HG03060 (cell line): Measurements from ENCODE around the gene GREM2.

ENCODE experiments used
- ATAC-seq: cut with Tn5 transposase; IDR thresholded peaks from one replicate; pipeline ENCODE4 v1.9.1; 2021; ENCODE audit warnings: low read depth, moderate number of reproducible peaks; ENCODE audit not compliant: unreplicated experiment

Gene GREM2

DNA sequence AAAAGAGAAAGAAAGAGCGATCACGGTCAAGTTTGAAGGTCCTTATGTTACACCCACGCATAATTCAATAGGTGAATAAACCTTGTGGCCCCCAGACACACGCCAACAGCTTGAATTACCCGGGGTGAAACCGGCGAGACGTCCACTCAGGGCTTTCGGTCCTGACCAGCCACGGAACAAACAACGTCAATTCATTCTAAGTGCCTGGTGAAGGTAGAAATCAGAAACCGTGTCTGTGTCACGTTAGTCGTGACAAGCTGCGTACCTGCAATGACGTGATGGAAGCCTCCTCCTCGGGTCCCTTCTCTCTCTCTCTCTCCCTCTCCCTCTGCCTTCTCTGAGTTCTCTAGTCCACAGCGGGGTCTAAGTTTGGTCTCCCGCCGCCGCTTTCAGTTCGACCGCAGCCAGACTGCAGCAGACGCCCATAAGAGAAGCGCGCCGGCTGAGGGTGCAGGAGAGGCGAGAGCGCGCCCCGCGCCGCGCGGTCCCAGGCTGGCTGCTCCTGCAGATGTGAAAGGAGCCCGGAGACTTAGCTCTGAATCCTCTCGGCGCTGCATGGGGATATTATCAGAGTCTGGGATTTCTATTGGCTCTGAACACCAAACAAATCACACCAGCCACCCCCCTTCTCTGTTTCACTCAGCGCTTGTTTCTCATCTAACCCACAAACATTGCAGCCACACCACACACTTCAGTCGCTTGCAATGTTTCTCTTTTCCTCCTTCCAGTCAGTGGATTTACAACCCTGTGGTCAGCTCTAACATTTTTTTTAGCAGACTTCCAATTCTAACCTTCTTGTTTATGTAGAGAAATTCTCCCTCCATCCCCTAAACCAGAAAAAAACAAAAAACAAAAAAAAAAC lies at the start of gene GREM2:
TSS of gene GREM2 (minus strand) at position 537 of the 862 bp plus-strand sequence. CDS start 118,680 bp downstream, outside the sequence.
- peak; percentile 51 for ATAC-seq

DNA sequence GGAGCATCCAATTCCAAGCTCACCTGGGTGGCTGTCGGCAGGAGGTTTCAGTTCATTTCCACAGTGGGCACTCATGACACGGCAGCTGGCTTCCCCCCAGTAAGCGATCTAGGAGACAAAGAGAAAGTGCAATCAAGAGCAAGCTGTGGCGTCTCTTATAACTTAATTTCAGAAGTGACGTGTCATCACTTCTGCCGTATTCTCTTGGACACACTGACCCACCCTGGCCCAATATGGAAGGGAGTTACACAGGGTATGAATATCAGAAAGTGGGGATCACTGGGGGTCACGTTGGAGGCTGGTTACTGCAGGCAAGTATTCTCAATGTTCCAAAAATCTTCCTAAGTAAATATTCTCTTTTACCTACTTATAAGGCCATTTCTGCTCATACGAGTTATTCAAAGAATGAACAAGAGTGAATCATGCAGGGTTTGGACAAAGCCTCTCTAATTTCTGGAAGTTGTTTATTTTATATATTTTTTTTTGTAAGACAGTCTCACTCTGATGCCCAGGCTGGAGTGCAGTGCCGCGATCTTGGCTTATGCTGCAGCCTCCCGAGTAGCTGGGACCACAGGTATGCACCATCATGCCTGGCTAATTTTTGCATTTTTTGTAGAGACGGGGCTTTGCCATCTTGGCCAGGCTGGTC lies 46.5 kb upstream of the GREM2 start:
- ATAC-seq = no peak

DNA sequence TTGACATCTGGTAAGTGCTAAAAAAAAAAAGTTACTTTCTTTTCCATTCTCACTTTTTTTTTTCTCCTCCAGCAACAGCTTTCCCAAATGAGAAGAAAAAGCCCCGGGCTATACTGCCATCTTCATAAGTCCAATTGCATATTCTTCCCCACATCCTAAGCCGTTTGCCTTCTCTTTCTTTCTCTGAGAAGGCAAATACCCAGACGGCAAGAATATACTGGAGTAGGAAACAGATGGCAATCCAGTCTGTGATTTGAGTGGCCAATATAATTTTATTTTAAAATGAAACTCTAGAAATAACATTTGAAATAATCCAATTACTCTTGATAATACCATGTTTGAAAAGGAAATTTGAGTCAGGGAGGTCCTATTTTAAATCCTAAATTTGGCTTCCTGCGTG lies 44.6 kb upstream of the GREM2 start:
- no peak for ATAC-seq

GRCh38 chr1:240652961-240653409 lies 41.0 kb upstream of the GREM2 start:
- no peak for ATAC-seq

GRCh38 chr1:240652549-240652948 lies 40.6 kb upstream of the GREM2 start:
- no peak for ATAC-seq

DNA sequence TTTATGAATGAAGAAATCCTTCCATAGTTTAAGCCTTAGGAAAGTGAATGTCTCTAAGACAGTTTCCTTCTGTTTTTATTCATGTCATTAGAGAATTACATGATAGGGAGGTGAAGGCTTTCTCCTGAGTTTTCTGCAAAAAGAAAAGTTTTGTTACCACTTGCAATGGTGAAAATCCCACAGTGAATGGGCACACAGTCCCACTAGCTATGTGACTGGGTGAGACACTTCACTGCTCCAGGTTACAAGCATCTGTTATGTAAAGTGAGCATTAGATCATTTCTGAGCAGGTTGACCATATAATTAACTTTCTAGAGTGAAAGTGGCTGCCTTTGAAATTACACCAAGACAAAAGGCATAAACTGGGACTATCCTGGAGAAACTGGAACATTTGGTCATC lies 38.9 kb upstream of the GREM2 start:
- no peak for ATAC-seq

GRCh38 chr1:240649733-240650721 lies 38.1 kb upstream of the GREM2 start:
- ATAC-seq = no peak

DNA sequence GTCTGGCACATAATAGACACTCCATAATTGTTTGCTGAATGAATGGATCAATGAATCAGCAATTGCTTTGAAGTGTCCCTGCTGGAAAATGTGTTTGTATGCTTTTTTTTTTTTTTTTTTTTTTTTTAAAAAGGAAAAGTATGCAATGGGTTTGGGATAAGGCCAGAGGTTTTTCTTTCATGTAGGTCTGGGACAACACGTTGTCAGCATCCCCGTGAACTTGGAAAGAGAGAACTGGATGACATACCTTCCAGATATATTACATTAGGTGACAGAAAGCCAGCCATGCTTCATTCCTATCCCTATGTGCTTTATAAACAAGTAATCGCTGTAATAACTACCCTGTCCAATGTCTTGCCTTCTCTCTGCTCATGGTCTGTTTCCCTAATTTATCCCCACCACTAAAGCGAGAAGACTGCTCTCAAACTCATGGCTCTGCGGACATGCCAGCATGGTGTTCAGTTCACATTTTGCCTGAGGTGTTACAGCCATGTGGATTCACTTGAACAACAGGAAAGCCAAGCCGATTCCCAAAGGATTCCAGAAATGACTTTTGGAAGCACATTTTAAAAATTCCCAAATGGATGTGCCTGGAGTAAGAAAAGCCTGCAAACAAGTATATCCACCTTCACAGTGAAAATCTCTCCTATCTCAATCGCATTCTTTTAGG lies 34.8 kb upstream of the GREM2 start:
- no peak for ATAC-seq

GRCh38 chr1:240644732-240645131 lies 32.8 kb upstream of the GREM2 start:
- ATAC-seq = no peak

- ATAC-seq = no peak
Measured at GRCh38 chr1:240635466-240636256, 23.7 kb upstream of the GREM2 start.

DNA sequence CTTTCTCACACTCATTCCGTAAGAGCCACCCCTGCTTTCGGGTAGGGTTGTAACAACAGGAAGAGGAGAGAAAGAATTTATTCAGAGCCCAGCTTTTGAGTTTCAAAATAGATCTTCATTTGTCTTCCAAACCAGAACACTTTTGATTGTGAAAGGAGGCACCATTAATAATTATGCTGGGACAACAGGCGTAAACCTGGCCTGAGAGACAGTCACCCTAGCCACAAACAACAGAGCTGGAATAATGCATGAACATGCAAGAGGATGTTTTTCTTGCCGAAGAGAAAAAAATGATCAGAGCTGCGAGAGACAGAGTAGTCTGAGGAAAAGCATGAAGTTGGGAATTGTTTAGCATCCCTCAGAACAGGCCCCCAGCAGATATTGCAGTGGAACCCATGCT lies 18.5 kb upstream of the GREM2 start:
- ATAC-seq = no peak

DNA sequence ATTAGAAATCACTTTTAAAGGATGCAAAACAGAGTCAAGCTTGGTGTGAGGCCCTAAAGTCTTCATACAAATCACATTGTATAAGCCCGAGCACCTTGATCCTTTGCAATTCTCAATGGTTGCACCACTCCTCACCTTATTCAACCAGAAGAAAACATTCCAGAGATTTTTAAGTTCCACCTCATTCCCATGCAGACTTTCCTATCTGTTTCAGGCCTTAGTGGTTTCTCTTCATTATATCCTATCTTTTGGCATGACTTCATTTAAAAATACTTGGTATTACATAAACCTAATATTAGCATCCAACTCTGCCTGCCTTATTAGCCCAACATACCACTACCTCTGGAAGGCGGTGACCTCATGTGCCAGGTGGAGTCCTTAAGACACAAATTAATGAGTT lies 9.3 kb upstream of the GREM2 start:
- ATAC-seq = no peak

DNA sequence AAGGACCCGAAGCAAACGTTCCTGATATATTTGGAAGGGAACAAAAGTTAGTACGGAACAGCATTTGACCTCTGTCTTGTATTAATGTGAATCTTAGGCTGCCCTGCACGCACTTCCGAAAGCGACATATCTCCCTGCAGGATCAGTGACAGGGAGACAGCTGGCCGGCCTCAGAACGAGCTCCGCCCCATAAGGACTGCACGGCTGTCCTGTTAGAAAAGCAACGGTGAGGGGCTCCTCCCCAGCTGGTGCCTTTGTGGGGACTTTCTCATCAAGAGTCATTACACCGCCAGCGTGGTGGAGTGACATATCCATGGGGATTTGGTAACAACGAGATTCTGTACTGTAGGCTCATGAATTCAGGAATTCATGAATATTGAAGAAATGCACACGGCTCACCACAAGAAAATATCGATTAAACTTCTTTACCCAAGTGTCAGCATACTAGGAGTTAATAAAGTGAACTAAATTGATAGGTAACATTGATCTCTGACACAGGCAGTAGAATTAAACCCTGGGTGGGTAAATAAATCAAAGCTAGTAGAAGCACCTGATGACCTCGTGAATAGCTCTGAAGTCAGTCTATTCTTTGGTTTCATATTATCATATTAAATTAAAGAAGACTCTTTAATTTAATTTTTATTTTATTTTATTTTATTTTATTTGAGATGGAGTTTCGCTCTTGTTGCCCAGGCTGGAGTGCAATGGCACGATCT lies 8.1 kb upstream of the GREM2 start:
- no peak for ATAC-seq

DNA sequence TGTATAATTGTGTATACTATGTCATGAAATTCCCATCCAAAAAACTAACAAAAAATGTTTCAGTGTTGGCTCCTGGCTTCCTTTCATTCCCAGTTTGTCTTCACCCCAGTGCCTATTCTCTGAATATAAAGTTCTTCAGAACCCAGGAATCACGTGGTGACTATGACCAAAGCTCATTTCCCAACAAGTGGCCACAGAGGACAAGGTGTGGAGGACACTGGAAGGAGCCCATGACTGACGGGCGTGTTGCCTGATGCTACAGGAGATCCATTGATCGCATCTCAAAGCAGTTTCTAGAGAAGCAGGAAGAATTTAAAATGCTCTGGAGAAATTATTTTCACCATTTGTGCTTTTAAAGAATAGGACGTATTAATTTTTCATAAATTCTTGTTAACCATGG lies 7.4 kb upstream of the GREM2 start:
- ATAC-seq = no peak

DNA sequence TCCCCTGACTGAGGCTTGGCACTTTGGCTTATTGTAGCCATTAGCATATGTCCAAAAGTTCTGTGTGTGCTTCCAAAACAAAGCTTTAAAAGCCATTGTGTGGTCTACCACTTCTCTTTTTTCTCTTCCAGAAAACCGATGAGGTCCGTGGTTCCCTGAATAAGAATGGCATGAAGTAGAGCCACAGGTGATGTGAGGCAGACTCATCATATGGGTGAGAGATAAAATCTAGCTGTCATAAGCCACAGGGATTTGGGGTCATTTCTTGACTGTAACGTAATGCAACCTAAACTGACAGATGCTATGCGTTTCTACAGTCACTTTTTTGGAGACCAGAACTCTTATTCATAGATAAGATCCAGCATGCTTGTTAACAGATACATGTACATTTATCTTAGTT lies 7.0 kb upstream of the GREM2 start:
- no peak for ATAC-seq

GRCh38 chr1:240616018-240616417 lies 4.1 kb upstream of the GREM2 start:
- no peak for ATAC-seq

GRCh38 chr1:240613356-240614142 lies 1.6 kb upstream of the GREM2 start:
- no peak for ATAC-seq

GRCh38 chr1:240612811-240613210 lies 856 bp upstream of the GREM2 start:
- no peak for ATAC-seq
